Measurements from ENCODE around the gene SCUBE2. TPM values are rescaled to one million over a fixed set of nuclear protein-coding genes. Genes with fewer than 3 reads are reported as not detected.

SCUBE2 gene
- total RNA-seq, 1 donor from 2014 or later = 1.9 TPM

DNA sequence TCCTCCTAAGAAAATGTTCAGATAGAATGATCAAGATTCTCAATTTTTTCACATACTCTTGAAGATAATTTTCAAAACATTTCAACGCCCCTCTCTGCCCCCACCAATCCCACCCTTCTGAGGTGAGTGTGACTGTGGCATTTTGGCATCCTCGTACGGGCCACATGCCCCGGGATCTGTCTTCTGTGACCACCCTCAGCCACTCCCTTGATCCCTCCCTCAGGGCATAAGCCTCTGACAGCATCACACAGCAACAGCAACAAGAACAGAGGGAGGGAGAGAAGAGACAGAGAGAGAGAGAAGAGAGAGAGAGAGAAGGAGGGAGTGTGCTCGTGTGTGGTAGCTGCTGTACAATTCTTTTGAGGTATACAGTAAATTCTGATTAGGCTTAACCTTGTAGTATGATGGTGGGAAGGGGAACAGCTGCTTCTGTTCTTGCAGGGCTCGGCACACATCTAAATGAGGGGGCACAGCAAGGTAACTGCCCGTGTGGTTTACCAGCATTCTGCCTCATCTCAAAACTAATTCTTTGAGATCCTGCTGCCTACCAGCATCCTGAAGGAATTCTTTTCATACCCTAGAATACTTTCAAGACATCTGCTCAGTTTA lies 21.4 kb downstream of the SCUBE2 start:
- DNase-seq (ENCODE audit: extremely low spot score, unreplicated experiment) = no peak
- Mint-ChIP-seq H3K4me3 (ENCODE audit: unreplicated experiment) (no peak overlapping the region), H3K9me3 (ENCODE audit: unreplicated experiment) (no peaks in the 10 kb centered on the region), H3K4me1 (ENCODE audit: unreplicated experiment) (peaks cover 4% of the 10 kb centered on the region), H3K27me3 (ENCODE audit: unreplicated experiment) (no peaks in the 10 kb centered on the region), H3K36me3 (ENCODE audit: unreplicated experiment) (peaks cover 4% of the 10 kb centered on the region), H3K27ac (ENCODE audit: unreplicated experiment) (no peak overlapping the region)
- TF ChIP-seq CTCF (IDR thresholded peaks at IDR 0.05) = no peak

DNA sequence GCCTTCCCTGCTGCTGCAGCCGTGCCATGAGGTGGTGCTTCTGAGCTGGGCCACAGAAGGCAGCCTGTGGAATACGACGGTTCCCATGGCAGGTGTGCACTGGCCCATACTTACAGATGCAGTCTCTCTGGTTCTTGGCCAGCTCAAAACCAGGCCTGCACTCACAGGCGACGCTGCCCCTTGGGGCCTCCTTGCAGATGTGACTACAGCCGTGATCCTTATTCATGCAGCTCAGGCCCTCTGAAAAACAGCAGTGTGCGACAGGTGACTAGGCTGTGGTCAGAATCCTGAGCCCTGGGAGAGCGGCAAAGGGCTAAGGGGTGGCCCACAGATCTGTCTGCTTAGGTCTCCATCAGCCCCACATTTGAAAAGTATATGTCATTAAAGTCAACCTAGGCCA lies 22.1 kb downstream of the SCUBE2 start:
- H3K4me1 Mint-ChIP-seq (ENCODE audit: unreplicated experiment) = peaks cover 4% of the 10 kb centered on the region
- TF ChIP-seq CTCF (IDR thresholded peaks at IDR 0.05) = no peak
- peaks cover 4% of the 10 kb centered on the region for H3K36me3 Mint-ChIP-seq (ENCODE audit: unreplicated experiment)
- H3K4me3 Mint-ChIP-seq (ENCODE audit: unreplicated experiment) = no peak overlapping the region
- DNase-seq (ENCODE audit: extremely low spot score, unreplicated experiment) = peak; percentile 71
- no peak overlapping the region for H3K27ac Mint-ChIP-seq (ENCODE audit: unreplicated experiment)
- H3K27me3 Mint-ChIP-seq (ENCODE audit: unreplicated experiment) = no peaks in the 10 kb centered on the region
- H3K9me3 Mint-ChIP-seq (ENCODE audit: unreplicated experiment) = no peaks in the 10 kb centered on the region

DNA sequence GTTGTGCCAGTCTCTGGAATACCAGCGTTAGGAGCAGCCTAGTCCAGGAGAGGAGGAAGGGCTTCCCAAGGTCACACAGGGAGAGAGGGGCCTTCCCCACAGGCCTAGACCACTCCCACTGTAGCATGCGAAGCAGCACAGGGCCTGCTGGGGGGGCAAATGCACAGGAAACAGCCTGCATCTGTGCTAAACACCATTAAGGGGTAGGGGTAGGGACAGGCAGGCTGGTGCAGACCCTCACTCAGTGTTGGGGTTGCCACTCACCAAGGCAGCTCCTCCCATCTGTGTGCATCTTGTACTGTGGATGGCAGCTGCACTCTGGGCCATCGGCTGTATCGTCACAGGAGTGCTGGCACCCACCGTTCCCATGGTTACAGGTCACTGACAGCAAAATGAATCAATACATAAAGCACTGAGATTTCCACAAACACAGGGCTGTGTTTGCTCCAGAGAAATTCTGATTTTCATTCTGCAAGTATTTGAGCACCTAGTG lies 24.9 kb downstream of the SCUBE2 start:
- DNase-seq (ENCODE audit: extremely low spot score, unreplicated experiment) = no peak
- no peak overlapping the region for H3K4me3 Mint-ChIP-seq (ENCODE audit: unreplicated experiment)
- H3K27ac Mint-ChIP-seq (ENCODE audit: unreplicated experiment) = no peak overlapping the region
- peaks cover 6% of the 10 kb centered on the region for H3K36me3 Mint-ChIP-seq (ENCODE audit: unreplicated experiment)
- H3K4me1 Mint-ChIP-seq (ENCODE audit: unreplicated experiment) = peaks cover 1% of the 10 kb centered on the region
- H3K9me3 Mint-ChIP-seq (ENCODE audit: unreplicated experiment) = no peaks in the 10 kb centered on the region
- no peak for TF ChIP-seq CTCF (IDR thresholded peaks at IDR 0.05)
- no peaks in the 10 kb centered on the region for H3K27me3 Mint-ChIP-seq (ENCODE audit: unreplicated experiment)

- peaks cover 1% of the 10 kb centered on the region for H3K4me1 Mint-ChIP-seq (ENCODE audit: unreplicated experiment)
- no peak overlapping the region for H3K27ac Mint-ChIP-seq (ENCODE audit: unreplicated experiment)
- H3K36me3 Mint-ChIP-seq (ENCODE audit: unreplicated experiment) = peaks cover 6% of the 10 kb centered on the region
- no peaks in the 10 kb centered on the region for H3K9me3 Mint-ChIP-seq (ENCODE audit: unreplicated experiment)
- H3K4me3 Mint-ChIP-seq (ENCODE audit: unreplicated experiment) = no peak overlapping the region
- no peak for DNase-seq (ENCODE audit: extremely low spot score, unreplicated experiment)
- TF ChIP-seq CTCF (IDR thresholded peaks at IDR 0.05) = no peak
- H3K27me3 Mint-ChIP-seq (ENCODE audit: unreplicated experiment) = no peaks in the 10 kb centered on the region
Measured at GRCh38 chr11:9065607-9066432, 25.6 kb downstream of the SCUBE2 start.

DNA sequence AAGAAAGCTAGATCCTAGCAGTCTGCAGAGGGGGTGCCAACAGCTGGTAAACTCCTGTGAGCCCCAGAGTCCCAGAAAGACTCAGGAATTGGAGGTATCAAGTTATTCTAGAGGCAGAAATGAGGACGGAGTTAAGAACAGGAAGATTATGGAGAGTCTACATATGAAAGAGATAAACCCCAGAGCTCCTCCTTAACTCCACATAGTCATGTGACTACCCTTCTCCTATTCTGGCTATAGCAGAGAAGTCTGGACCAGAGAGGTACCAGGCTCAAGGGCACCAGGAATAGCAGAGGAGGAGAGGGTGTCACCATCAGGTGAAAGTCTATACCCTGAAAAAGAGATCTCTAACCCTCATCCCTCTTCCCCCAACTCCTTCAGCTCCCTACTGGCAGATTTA lies 29.6 kb downstream of the SCUBE2 start:
- no peak for TF ChIP-seq CTCF (IDR thresholded peaks at IDR 0.05)
- Mint-ChIP-seq H3K9me3 (ENCODE audit: unreplicated experiment) (no peaks in the 10 kb centered on the region), H3K4me3 (ENCODE audit: unreplicated experiment) (no peak overlapping the region), H3K4me1 (ENCODE audit: unreplicated experiment) (peaks cover 8% of the 10 kb centered on the region), H3K36me3 (ENCODE audit: unreplicated experiment) (peaks cover 2% of the 10 kb centered on the region), H3K27me3 (ENCODE audit: unreplicated experiment) (no peaks in the 10 kb centered on the region), H3K27ac (ENCODE audit: unreplicated experiment) (no peak overlapping the region)
- DNase-seq (ENCODE audit: extremely low spot score, unreplicated experiment) = no peak

All from osteocyte (in vitro differentiated cells).